GM12874 (cell line): ENCODE measurements around the gene IQCK.

Experiments used
- CTCF ChIP-seq: IDR thresholded peaks from 2 replicates; pipeline ENCODE4 v1.5.1; 2011; ENCODE audit warnings: low read depth, mild to moderate bottlenecking, control low read depth, low read length, moderate library complexity; ENCODE audit not compliant: insufficient read depth

The IQCK gene

GRCh38 chr16:19701091-19701490 lies 17.0 kb upstream of the IQCK start:
- no peak for TF ChIP-seq CTCF

- no peak for TF ChIP-seq CTCF
Measured at GRCh38 chr16:19703172-19703889, 14.7 kb upstream of the IQCK start.

- TF ChIP-seq CTCF: no peak
Measured at GRCh38 chr16:19704321-19705145, 13.5 kb upstream of the IQCK start.

GRCh38 chr16:19705146-19705501 lies 12.9 kb upstream of the IQCK start:
- no peak for TF ChIP-seq CTCF

- TF ChIP-seq CTCF: no peak
Measured at GRCh38 chr16:19705843-19706242, 12.2 kb upstream of the IQCK start.

GRCh38 chr16:19706846-19707245 lies 11.2 kb upstream of the IQCK start:
- no peak for TF ChIP-seq CTCF

GRCh38 chr16:19707569-19708295 lies 10.3 kb upstream of the IQCK start:
- TF ChIP-seq CTCF: no peak
